Hippocampal formation (tissue), 2 donors: ENCODE measurements around the gene MTMR8.

Source experiments
- DNase-seq, 2 donors: peaks; one replicate each; lab custom pipeline; 2025; lab: John Stamatoyannopoulos, UW

MTMR8 gene

GRCh38 chrX:64313624-64314023 lies 81.6 kb downstream of the MTMR8 start:
- no peak for DNase-seq

- DNase-seq = no peak
Measured at GRCh38 chrX:64306712-64307111, 88.5 kb downstream of the MTMR8 start.

- no peak for DNase-seq
Measured at GRCh38 chrX:64291123-64291522, 104.1 kb downstream of the MTMR8 start.

GRCh38 chrX:64265265-64265664 lies 130.0 kb downstream of the MTMR8 start:
- DNase-seq = no peak

GRCh38 chrX:64230123-64230970 lies 164.9 kb downstream of the MTMR8 start, which contains the start of gene ASB12:
Gene ASB12 (minus strand): TSS chrX:64230607. CDS start chrX:64225650, 4,957 bp downstream.
- DNase-seq = no peak

GRCh38 chrX:64229154-64229553 lies 166.1 kb downstream of the MTMR8 start:
- no peak for DNase-seq
